ENCODE measurements around the gene N4BP2L2.

The N4BP2L2 gene

DNA sequence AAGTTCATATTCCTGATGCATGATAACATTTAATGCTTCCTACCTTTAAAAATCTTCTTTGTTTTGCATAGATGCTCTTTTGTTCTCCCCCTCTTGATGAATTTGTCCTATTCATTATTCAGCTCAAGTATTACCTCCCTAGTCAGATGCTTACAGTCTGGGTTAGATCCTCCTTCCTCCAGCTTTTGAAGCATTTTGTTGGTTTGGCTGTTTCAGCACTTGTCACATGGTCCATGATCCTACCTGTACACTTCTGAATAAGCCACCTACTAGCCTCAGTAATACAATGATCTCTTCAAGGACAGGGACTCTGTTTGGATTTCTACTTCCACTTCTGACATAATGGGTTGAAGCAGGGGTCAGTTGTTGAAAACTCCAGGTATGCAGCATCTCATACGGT lies 148.1 kb downstream of the N4BP2L2 start:
- no peak for DNase-seq (ENCODE audit: low read depth in 2 of 2)
- H3K4me3 ChIP-seq (replicated peaks in 1 of 2; ENCODE audit: low read depth in 2 of 2, low read length in 2 of 2) = no peak overlapping the region
- TF ChIP-seq, protein P1, sequence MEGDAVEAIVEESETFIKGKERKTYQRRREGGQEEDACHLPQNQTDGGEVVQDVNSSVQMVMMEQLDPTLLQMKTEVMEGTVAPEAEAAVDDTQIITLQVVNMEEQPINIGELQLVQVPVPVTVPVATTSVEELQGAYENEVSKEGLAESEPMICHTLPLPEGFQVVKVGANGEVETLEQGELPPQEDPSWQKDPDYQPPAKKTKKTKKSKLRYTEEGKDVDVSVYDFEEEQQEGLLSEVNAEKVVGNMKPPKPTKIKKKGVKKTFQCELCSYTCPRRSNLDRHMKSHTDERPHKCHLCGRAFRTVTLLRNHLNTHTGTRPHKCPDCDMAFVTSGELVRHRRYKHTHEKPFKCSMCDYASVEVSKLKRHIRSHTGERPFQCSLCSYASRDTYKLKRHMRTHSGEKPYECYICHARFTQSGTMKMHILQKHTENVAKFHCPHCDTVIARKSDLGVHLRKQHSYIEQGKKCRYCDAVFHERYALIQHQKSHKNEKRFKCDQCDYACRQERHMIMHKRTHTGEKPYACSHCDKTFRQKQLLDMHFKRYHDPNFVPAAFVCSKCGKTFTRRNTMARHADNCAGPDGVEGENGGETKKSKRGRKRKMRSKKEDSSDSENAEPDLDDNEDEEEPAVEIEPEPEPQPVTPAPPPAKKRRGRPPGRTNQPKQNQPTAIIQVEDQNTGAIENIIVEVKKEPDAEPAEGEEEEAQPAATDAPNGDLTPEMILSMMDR (IDR thresholded peaks at IDR 0.05; ENCODE audit: low read depth, low read length) = no peak

DNA sequence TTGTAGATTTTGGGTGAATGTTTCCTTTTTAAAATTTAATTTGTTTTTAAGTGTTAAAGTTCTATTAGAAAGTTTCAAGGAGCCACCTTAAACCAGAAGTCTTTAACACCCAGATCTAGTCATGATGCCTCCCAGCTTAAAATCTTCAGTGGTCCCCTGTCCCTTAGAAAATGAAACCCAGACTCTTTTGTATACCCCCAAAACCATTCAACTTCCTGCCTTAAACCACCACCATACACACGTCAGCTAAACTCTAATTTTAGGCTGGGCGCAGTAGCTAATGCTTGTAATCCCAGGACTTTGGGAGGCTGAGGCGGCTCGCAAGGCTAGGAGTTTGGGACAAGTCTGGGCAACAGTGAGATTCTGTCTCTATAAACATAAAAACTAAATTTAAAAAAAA lies 148.5 kb downstream of the N4BP2L2 start:
- no peak for DNase-seq (ENCODE audit: low read depth in 2 of 2)
- TF ChIP-seq, protein P1 (IDR thresholded peaks at IDR 0.05; ENCODE audit: low read depth, low read length) = no peak
- no peak overlapping the region for H3K4me3 ChIP-seq (replicated peaks in 1 of 2; ENCODE audit: low read depth in 2 of 2, low read length in 2 of 2)

DNA sequence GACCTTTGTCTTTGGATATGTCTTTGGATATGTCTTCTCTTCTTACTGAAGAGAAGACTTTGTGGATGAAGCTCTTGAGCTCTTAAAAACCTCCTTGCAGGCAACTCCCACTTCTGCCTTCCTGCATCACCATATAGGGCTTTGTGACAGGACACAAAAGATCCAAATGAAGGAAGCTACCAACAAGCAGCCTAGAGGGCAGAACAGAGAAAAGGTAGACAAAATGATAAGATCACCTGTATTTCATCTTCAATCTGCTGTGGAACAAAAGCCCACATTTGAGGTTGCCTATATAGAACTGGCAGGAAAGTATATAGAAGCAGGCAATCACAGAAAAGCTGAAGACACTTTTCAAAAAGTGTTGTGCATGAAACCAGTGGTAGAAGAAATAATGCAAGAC lies 153.2 kb downstream of the N4BP2L2 start:
- H3K4me3 ChIP-seq (replicated peaks in 1 of 2; ENCODE audit: low read depth in 2 of 2, low read length in 2 of 2) = no peak overlapping the region

DNA sequence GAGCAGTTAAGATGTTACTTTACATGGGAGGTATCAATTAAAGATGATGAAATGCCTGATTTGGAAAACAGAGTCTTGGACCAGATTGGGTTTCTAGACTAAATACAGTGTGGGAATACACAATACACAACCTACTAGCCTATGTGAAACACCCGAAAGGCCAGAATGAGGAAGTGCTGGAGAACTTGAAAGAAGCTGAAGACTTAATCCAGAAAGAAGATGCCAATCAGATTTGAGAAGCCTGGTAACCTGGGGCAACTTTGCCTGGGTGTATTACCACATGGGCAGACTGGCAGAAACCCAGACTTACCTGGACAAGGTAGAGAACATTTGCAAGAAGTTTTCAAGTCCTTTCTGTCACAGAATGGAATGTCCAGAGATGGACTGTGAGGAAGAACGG lies 153.9 kb downstream of the N4BP2L2 start:
- no peak overlapping the region for H3K4me3 ChIP-seq (replicated peaks in 1 of 2; ENCODE audit: low read depth in 2 of 2, low read length in 2 of 2)
- no peak for DNase-seq (ENCODE audit: low read depth in 2 of 2)
- TF ChIP-seq, protein P1 (IDR thresholded peaks at IDR 0.05; ENCODE audit: low read depth, low read length) = no peak

More for the DNA sequence above, 153.2 kb downstream of the N4BP2L2 start:
- DNase-seq (ENCODE audit: low read depth in 2 of 2) = no peak
- TF ChIP-seq, protein P1 (IDR thresholded peaks at IDR 0.05; ENCODE audit: low read depth, low read length) = no peak

DNA sequence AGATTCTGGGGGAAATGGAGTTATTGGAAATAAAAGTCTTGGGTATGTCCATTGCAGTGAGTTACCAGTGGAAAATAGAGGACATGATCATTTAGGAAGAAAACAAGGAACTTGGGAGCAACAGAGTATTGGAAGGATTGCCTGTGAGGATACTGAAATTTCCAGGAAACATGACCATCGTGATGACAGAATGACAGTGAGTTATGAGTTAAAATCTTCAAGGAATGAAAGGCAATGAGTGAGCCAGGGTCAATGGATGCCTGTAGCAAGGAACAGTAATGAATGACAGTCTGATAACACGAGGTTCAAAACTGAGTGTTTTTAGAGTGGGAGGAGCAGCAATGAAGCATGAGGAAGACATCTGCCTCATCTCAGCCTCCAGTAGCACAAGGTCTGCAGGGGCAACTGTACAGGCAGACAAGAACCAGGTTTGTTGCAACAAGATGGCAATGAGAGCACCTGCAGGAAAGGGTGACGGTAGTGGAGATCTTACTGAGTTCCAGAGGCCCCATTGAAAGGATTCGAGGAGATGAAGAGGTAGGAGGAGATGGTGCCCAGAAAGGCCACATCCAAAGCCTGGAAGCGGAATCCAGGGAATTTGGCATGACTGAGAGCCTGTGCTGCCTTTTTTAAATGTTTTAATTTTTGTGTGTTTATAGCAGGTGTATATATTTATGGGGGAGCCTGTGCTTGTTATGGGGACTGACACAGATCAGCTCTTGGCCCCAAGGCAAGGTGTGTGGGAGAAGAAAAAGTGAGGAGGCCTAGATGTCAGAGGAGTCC lies 154.6 kb downstream of the N4BP2L2 start:
- TF ChIP-seq, protein P1 (IDR thresholded peaks at IDR 0.05; ENCODE audit: low read depth, low read length) = no peak
- no peak for DNase-seq (ENCODE audit: low read depth in 2 of 2)
- no peak overlapping the region for H3K4me3 ChIP-seq (replicated peaks in 1 of 2; ENCODE audit: low read depth in 2 of 2, low read length in 2 of 2)

All from cardiac fibroblast (primary cell).